ENCODE data around the gene RASSF3.

DNA sequence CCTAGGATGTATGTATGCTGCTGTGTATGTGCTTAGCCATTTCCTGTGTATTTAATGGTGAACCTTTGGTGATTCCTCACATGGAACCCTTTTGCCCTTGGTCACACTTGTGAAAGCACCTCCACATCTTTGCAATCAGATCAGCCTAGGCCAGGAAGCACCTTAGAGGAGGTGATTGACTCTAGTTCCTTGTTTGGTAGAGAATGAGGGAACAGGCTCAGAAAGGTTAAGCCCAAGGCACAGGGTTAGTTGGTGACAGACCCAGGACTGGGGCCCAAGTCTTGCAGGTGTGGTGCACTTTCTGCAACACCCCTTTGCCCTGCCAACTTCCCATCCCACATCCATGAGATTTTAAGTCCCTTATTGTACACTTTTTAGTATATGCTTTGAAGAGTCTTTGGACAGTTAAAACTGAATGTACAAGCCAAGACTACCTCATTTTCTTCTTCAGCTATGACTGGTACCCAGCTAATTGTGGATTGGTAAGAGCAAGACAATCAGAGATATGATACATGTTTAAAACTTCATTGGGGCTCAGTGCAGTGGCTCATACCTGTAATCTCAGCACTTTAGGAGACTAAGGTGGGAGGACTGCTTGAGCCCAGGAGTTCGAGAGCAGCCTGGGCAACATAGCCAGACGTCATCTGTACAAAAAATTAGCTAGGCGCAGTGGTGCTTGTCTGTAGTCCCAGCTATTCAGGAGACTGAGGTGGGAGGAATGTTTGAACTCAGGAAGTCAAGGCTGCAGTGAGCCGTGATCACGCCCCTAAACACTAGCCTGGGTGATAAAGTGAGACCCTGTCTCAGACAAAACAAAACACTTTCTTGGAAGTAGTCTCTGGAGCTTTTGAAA lies 71.1 kb downstream of the RASSF3 start:
- no peak for TF ChIP-seq TCF12 (IDR thresholded peaks at IDR 0.05; ENCODE audit: low read depth)
- TF ChIP-seq, protein P1, sequence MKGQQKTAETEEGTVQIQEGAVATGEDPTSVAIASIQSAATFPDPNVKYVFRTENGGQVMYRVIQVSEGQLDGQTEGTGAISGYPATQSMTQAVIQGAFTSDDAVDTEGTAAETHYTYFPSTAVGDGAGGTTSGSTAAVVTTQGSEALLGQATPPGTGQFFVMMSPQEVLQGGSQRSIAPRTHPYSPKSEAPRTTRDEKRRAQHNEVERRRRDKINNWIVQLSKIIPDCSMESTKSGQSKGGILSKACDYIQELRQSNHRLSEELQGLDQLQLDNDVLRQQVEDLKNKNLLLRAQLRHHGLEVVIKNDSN (IDR thresholded peaks at IDR 0.05): no peak
- TF ChIP-seq CREB1 (IDR thresholded peaks at IDR 0.05; ENCODE audit: low read depth): no peak
- no peak for TF ChIP-seq CEBPB (IDR thresholded peaks at IDR 0.05)
- no peak for TF ChIP-seq TAF1 (IDR thresholded peaks at IDR 0.05; ENCODE audit: low read depth)

Data from Ishikawa (cell line).